Measurements from ENCODE around the gene ACBD6.

The ACBD6 gene

GRCh38 chr1:180261524-180262155 is 240.7 kb downstream of the ACBD6 start:
- no peaks in the 10 kb centered on the region for H3K36me3 Mint-ChIP-seq (ENCODE audit: low read depth)
- H3K27me3 Mint-ChIP-seq: peaks cover 68% of the 10 kb centered on the region
- peaks cover 11% of the 10 kb centered on the region for H3K4me1 Mint-ChIP-seq (ENCODE audit: low read depth)
- intact Hi-C loops (cut with micrococcal nuclease): no loop called here
- no peaks in the 10 kb centered on the region for H3K9me3 Mint-ChIP-seq
- no peak overlapping the region for H3K4me3 Mint-ChIP-seq
- H3K27ac Mint-ChIP-seq: peak overlapping the region; percentile 19

GRCh38 chr1:180261030-180261429 is 241.3 kb downstream of the ACBD6 start:
- no peaks in the 10 kb centered on the region for H3K36me3 Mint-ChIP-seq (ENCODE audit: low read depth)
- peaks cover 68% of the 10 kb centered on the region for H3K27me3 Mint-ChIP-seq
- no peaks in the 10 kb centered on the region for H3K9me3 Mint-ChIP-seq
- H3K4me3 Mint-ChIP-seq: no peak overlapping the region
- intact Hi-C loops (cut with micrococcal nuclease): no loop called here
- H3K4me1 Mint-ChIP-seq (ENCODE audit: low read depth): peaks cover 16% of the 10 kb centered on the region
- peak overlapping the region; percentile 19 for H3K27ac Mint-ChIP-seq

GRCh38 chr1:180260541-180260940 is 241.8 kb downstream of the ACBD6 start:
- Mint-ChIP-seq H3K4me1 (ENCODE audit: low read depth) (peaks cover 21% of the 10 kb centered on the region), H3K36me3 (ENCODE audit: low read depth) (no peaks in the 10 kb centered on the region), H3K27ac (peak overlapping the region; percentile 35), H3K9me3 (no peaks in the 10 kb centered on the region), H3K4me3 (no peak overlapping the region), H3K27me3 (peaks cover 63% of the 10 kb centered on the region)
- intact Hi-C loops (cut with micrococcal nuclease): no loop called here

- Mint-ChIP-seq H3K27ac (peak overlapping the region; percentile 35), H3K4me1 (ENCODE audit: low read depth) (peaks cover 23% of the 10 kb centered on the region), H3K36me3 (ENCODE audit: low read depth) (no peaks in the 10 kb centered on the region), H3K9me3 (no peaks in the 10 kb centered on the region), H3K4me3 (no peak overlapping the region), H3K27me3 (peaks cover 56% of the 10 kb centered on the region)
- intact Hi-C loops (cut with micrococcal nuclease): no loop called here
Observed at GRCh38 chr1:180259431-180260338, 242.7 kb downstream of the ACBD6 start.

GRCh38 chr1:180258935-180259334 is 243.4 kb downstream of the ACBD6 start:
- H3K4me1 Mint-ChIP-seq (ENCODE audit: low read depth): peaks cover 28% of the 10 kb centered on the region
- H3K36me3 Mint-ChIP-seq (ENCODE audit: low read depth): no peaks in the 10 kb centered on the region
- intact Hi-C loops (cut with micrococcal nuclease): no loop called here
- no peak overlapping the region for H3K4me3 Mint-ChIP-seq
- no peaks in the 10 kb centered on the region for H3K9me3 Mint-ChIP-seq
- H3K27me3 Mint-ChIP-seq: peaks cover 50% of the 10 kb centered on the region
- peak overlapping the region; percentile 26 for H3K27ac Mint-ChIP-seq

GRCh38 chr1:180258290-180258689 is 244.1 kb downstream of the ACBD6 start:
- intact Hi-C loops (cut with micrococcal nuclease): no loop called here
- Mint-ChIP-seq H3K27me3 (peaks cover 45% of the 10 kb centered on the region), H3K4me1 (ENCODE audit: low read depth) (peaks cover 24% of the 10 kb centered on the region), H3K36me3 (ENCODE audit: low read depth) (no peaks in the 10 kb centered on the region), H3K4me3 (no peak overlapping the region), H3K27ac (no peak overlapping the region), H3K9me3 (no peaks in the 10 kb centered on the region)

GRCh38 chr1:180257486-180257885 is 244.9 kb downstream of the ACBD6 start:
- no peaks in the 10 kb centered on the region for H3K9me3 Mint-ChIP-seq
- H3K4me3 Mint-ChIP-seq: no peak overlapping the region
- intact Hi-C loops (cut with micrococcal nuclease): no loop called here
- H3K27me3 Mint-ChIP-seq: peaks cover 39% of the 10 kb centered on the region
- H3K4me1 Mint-ChIP-seq (ENCODE audit: low read depth): peaks cover 30% of the 10 kb centered on the region
- H3K27ac Mint-ChIP-seq: no peak overlapping the region
- no peaks in the 10 kb centered on the region for H3K36me3 Mint-ChIP-seq (ENCODE audit: low read depth)

- Mint-ChIP-seq H3K36me3 (ENCODE audit: low read depth) (no peaks in the 10 kb centered on the region), H3K4me3 (no peak overlapping the region), H3K27me3 (peaks cover 41% of the 10 kb centered on the region)
Observed at GRCh38 chr1:180257028-180257386, 245.4 kb downstream of the ACBD6 start.

GRCh38 chr1:180256341-180257027 is 245.9 kb downstream of the ACBD6 start:
- H3K27ac Mint-ChIP-seq: peak overlapping the region; percentile 8
- H3K4me3 Mint-ChIP-seq: no peak overlapping the region
- H3K4me1 Mint-ChIP-seq (ENCODE audit: low read depth): peaks cover 32% of the 10 kb centered on the region
- intact Hi-C loops (cut with micrococcal nuclease): no loop called here
- H3K27me3 Mint-ChIP-seq: peaks cover 45% of the 10 kb centered on the region
- H3K9me3 Mint-ChIP-seq: no peaks in the 10 kb centered on the region
- no peaks in the 10 kb centered on the region for H3K36me3 Mint-ChIP-seq (ENCODE audit: low read depth)

More at GRCh38 chr1:180257028-180257386, 245.4 kb downstream of the ACBD6 start:
- intact Hi-C loops (cut with micrococcal nuclease): no loop called here
- no peak overlapping the region for H3K27ac Mint-ChIP-seq
- no peaks in the 10 kb centered on the region for H3K9me3 Mint-ChIP-seq
- peaks cover 32% of the 10 kb centered on the region for H3K4me1 Mint-ChIP-seq (ENCODE audit: low read depth)

GRCh38 chr1:180255536-180256340 is 246.6 kb downstream of the ACBD6 start:
- Mint-ChIP-seq H3K4me3 (no peak overlapping the region), H3K9me3 (no peaks in the 10 kb centered on the region), H3K27me3 (peaks cover 44% of the 10 kb centered on the region), H3K36me3 (ENCODE audit: low read depth) (no peaks in the 10 kb centered on the region), H3K27ac (peak overlapping the region; percentile 8), H3K4me1 (ENCODE audit: low read depth) (peaks cover 32% of the 10 kb centered on the region)
- intact Hi-C loops (cut with micrococcal nuclease): no loop called here

GRCh38 chr1:180254854-180255253 is 247.5 kb downstream of the ACBD6 start:
- peaks cover 32% of the 10 kb centered on the region for H3K4me1 Mint-ChIP-seq (ENCODE audit: low read depth)
- no peaks in the 10 kb centered on the region for H3K36me3 Mint-ChIP-seq (ENCODE audit: low read depth)
- peaks cover 38% of the 10 kb centered on the region for H3K27me3 Mint-ChIP-seq
- H3K27ac Mint-ChIP-seq: peak overlapping the region; percentile 23
- intact Hi-C loops (cut with micrococcal nuclease): no loop called here
- H3K9me3 Mint-ChIP-seq: no peaks in the 10 kb centered on the region
- H3K4me3 Mint-ChIP-seq: no peak overlapping the region

- Mint-ChIP-seq H3K4me1 (ENCODE audit: low read depth) (peaks cover 32% of the 10 kb centered on the region), H3K27me3 (peaks cover 37% of the 10 kb centered on the region), H3K4me3 (no peak overlapping the region), H3K36me3 (ENCODE audit: low read depth) (no peaks in the 10 kb centered on the region), H3K9me3 (no peaks in the 10 kb centered on the region), H3K27ac (peak overlapping the region; percentile 23)
- intact Hi-C loops (cut with micrococcal nuclease): no loop called here
Observed at GRCh38 chr1:180254496-180254819, 247.9 kb downstream of the ACBD6 start.

GRCh38 chr1:180253585-180254495 is 248.5 kb downstream of the ACBD6 start:
- H3K27me3 Mint-ChIP-seq: peaks cover 35% of the 10 kb centered on the region
- H3K9me3 Mint-ChIP-seq: no peaks in the 10 kb centered on the region
- peak overlapping the region; percentile 53 for H3K27ac Mint-ChIP-seq
- H3K4me1 Mint-ChIP-seq (ENCODE audit: low read depth): peaks cover 28% of the 10 kb centered on the region
- intact Hi-C loops (cut with micrococcal nuclease): no loop called here
- H3K36me3 Mint-ChIP-seq (ENCODE audit: low read depth): no peaks in the 10 kb centered on the region
- no peak overlapping the region for H3K4me3 Mint-ChIP-seq
